DND-41 (cell line): ENCODE measurements around the gene EXOC4.

Experiments
- ATAC-seq: fragments of 200-7000 bp; cut with Tn5 transposase; 3 replicates; pipeline ENCODE4 v1.9.1; 2021; ENCODE audit warnings: low read depth; ENCODE audit not compliant: insufficient read depth
- DNase-seq: peaks from one replicate; pipeline ENCODE4 v3.0.0-alpha.2; 2020
- H2AFZ ChIP-seq: 2 replicates; pipeline ENCODE4 v1.6.0; 2012; ENCODE audit warnings: low read depth, low read length
- H3K27ac ChIP-seq: 2 replicates; pipeline ENCODE4 v1.5.1; 2012; ENCODE audit warnings: low read length, inconsistent platforms
- H3K27me3 ChIP-seq: fragments of 200-600 bp; sonication (generic); 2 replicates; pipeline ENCODE4 v1.6.0; 2012; ENCODE audit warnings: low read length, mild to moderate bottlenecking, inconsistent platforms; ENCODE audit not compliant: insufficient read depth, poor library complexity
- H3K36me3 ChIP-seq: 2 replicates; pipeline ENCODE4 v1.5.1; 2012; ENCODE audit warnings: low read length, inconsistent platforms; ENCODE audit not compliant: insufficient read depth
- H3K4me1 ChIP-seq: 2 replicates; pipeline ENCODE4 v1.5.1; 2012; ENCODE audit warnings: mild to moderate bottlenecking, low read length; ENCODE audit not compliant: insufficient read depth
- H3K4me2 ChIP-seq: 2 replicates; pipeline ENCODE4 v1.6.0; 2012; ENCODE audit warnings: mild to moderate bottlenecking, moderate library complexity, low read length, inconsistent platforms; ENCODE audit not compliant: insufficient read depth
- H3K4me3 ChIP-seq, 2 experiments: fragments of 200-600 bp in 1 of 2; shearing (Covaris generic) in 1 of 2; 2 replicates each; pipeline ENCODE4 v1.5.1; 2012 to 2016; ENCODE audit warnings: inconsistent platforms in 2 of 2, low read length in 2 of 2, mild to moderate bottlenecking in 2 of 2, low read depth in 1 of 2, moderate library complexity in 1 of 2
- H3K79me2 ChIP-seq: 2 replicates; pipeline ENCODE4 v1.6.0; 2012; ENCODE audit warnings: low read length, inconsistent platforms; ENCODE audit not compliant: insufficient read depth
- H3K9ac ChIP-seq: 2 replicates; pipeline ENCODE4 v1.6.0; 2012; ENCODE audit warnings: low read depth, mild to moderate bottlenecking, inconsistent platforms, low read length, moderate library complexity
- H3K9me3 ChIP-seq: 2 replicates; pipeline ENCODE4 v1.5.1; 2012; ENCODE audit warnings: low read length, moderate library complexity, mild to moderate bottlenecking, inconsistent platforms; ENCODE audit not compliant: insufficient read depth, severe bottlenecking
- H4K20me1 ChIP-seq: 2 replicates; pipeline ENCODE4 v1.6.0; 2012; ENCODE audit warnings: low read length; ENCODE audit not compliant: insufficient read depth
- EZH2 ChIP-seq: IDR thresholded peaks from 3 replicates; pipeline ENCODE4 v1.6.1; 2012; ENCODE audit warnings: borderline replicate concordance, low read depth, mild to moderate bottlenecking, moderate library complexity, low read length, inconsistent platforms; ENCODE audit not compliant: severe bottlenecking
- TF ChIP-seq, protein P1 (sequence below): IDR thresholded peaks from 2 replicates; pipeline ENCODE4 v1.5.1; 2012; ENCODE audit warnings: borderline replicate concordance, low read length, moderate library complexity, mild to moderate bottlenecking; ENCODE audit not compliant: poor library complexity, severe bottlenecking; ENCODE audit errors: extremely low read depth

Gene EXOC4

DNA sequence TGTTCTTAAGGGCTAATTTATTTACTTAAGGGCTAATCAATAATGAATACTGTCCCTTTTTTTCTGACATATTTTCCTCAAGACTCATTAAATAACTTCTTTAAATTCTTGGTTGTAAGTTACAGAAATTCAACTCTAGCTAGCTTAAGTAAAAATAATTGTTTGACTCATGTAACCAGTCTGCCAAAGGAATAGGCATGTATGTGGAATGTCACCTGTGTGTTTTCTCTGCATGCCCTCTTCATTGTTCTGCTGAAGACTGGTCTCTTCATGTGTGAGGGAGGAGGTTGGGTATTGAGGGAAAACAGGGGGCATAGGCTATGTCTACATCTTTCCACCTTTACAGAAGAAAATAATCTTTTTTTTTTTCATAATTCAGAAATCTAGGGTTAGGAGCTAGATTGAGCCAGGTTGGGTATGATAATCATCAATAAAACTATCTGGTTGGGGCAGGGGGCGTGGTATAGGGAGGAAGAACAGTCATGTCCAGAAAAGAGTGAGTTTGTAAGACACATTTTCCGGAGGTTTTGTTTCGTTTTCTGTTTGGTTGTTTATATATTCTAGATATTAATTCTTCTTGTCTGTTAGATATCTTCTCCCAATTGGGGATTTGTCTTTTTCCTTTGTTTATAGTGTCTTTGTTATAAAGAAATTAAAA is 37.9 kb downstream of the EXOC4 start:
- Histone ChIP-seq H3K4me1 (no peaks in the 10 kb centered on the region), H3K36me3 (peaks cover 56% of the 10 kb centered on the region), H3K9ac (no peak overlapping the region), H3K27ac (no peak overlapping the region), H3K27me3 (no peaks in the 10 kb centered on the region), H3K4me2 (no peak overlapping the region), H3K79me2 (peaks cover 4% of the 10 kb centered on the region), H3K9me3 (no peaks in the 10 kb centered on the region), H3K4me3 (no peak overlapping the region), H2AFZ (no peak overlapping the region), H4K20me1 (no peaks in the 10 kb centered on the region)
- ATAC-seq (no peak), DNase-seq (no peak)
- TF ChIP-seq EZH2, result no peak
- TF ChIP-seq, protein P1, sequence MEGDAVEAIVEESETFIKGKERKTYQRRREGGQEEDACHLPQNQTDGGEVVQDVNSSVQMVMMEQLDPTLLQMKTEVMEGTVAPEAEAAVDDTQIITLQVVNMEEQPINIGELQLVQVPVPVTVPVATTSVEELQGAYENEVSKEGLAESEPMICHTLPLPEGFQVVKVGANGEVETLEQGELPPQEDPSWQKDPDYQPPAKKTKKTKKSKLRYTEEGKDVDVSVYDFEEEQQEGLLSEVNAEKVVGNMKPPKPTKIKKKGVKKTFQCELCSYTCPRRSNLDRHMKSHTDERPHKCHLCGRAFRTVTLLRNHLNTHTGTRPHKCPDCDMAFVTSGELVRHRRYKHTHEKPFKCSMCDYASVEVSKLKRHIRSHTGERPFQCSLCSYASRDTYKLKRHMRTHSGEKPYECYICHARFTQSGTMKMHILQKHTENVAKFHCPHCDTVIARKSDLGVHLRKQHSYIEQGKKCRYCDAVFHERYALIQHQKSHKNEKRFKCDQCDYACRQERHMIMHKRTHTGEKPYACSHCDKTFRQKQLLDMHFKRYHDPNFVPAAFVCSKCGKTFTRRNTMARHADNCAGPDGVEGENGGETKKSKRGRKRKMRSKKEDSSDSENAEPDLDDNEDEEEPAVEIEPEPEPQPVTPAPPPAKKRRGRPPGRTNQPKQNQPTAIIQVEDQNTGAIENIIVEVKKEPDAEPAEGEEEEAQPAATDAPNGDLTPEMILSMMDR, result no peak

DNA sequence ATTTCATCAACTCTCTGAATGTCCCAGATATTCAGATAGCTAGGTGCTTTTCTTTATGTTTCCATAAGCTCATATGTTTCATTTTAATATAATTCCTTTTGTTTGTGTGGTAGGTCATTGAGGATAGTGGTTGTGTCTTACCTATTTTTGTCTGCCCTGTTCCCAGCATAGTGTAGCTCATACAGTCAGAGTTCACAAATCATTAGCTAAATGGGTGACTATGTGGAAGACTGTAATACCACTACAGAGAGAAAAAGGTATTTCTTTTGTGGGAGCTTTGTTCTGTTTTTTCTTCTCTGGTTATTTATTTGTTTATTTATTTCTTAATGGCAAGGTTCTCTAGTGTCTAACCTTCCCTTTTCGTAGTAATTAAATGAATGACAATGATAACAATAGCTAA is 39.8 kb downstream of the EXOC4 start:
- no peak overlapping the region for H3K4me2 ChIP-seq
- no peaks in the 10 kb centered on the region for H3K4me1 ChIP-seq
- H3K36me3 ChIP-seq, result peaks cover 54% of the 10 kb centered on the region
- H3K27me3 ChIP-seq, result no peaks in the 10 kb centered on the region
- H3K9me3 ChIP-seq, result no peaks in the 10 kb centered on the region
- DNase-seq (no peak), ATAC-seq (no peak)
- no peak overlapping the region for H3K27ac ChIP-seq
- H2AFZ ChIP-seq, result no peak overlapping the region
- peaks cover 7% of the 10 kb centered on the region; the same call in 1 of the 2 replicates for H3K79me2 ChIP-seq
- H4K20me1 ChIP-seq, result no peaks in the 10 kb centered on the region
- H3K4me3 ChIP-seq, result no peak overlapping the region
- no peak overlapping the region for H3K9ac ChIP-seq
- TF ChIP-seq, protein P1, result no peak
- no peak for TF ChIP-seq EZH2

GRCh38 chr7:133293384-133294160 is 40.7 kb downstream of the EXOC4 start:
- Histone ChIP-seq H3K4me1 (no peaks in the 10 kb centered on the region), H3K27ac (no peak overlapping the region)
- no peak for ATAC-seq

More at GRCh38 chr7:133293384-133294160, 40.7 kb downstream of the EXOC4 start:
- Histone ChIP-seq H3K79me2 (peaks cover 7% of the 10 kb centered on the region; the same call in 1 of the 2 replicates), H3K27me3 (no peaks in the 10 kb centered on the region), H3K36me3 (peaks cover 50% of the 10 kb centered on the region), H3K9ac (no peak overlapping the region), H3K4me3 (no peak overlapping the region), H3K9me3 (no peaks in the 10 kb centered on the region), H2AFZ (no peak overlapping the region), H3K4me2 (no peak overlapping the region), H4K20me1 (no peaks in the 10 kb centered on the region)
- TF ChIP-seq, protein P1, result no peak
- no peak for TF ChIP-seq EZH2
- DNase-seq, result no peak
